Endometrium (tissue), 2 donors: ENCODE data around the gene TMEM11.
"Not testable (repeated sequence)": the region's sequence is repeated elsewhere in the genome, so short reads cannot be mapped to it uniquely, and the experiment has no call there.

Source experiments
- FAIRE-seq: peaks from 2 replicates; lab custom pipeline; 2012; peaks lifted over from hg19 to GRCh38; lab: Jason Lieb, UNC
- donor health status: control.
- donor health status: control.

Gene TMEM11

DNA sequence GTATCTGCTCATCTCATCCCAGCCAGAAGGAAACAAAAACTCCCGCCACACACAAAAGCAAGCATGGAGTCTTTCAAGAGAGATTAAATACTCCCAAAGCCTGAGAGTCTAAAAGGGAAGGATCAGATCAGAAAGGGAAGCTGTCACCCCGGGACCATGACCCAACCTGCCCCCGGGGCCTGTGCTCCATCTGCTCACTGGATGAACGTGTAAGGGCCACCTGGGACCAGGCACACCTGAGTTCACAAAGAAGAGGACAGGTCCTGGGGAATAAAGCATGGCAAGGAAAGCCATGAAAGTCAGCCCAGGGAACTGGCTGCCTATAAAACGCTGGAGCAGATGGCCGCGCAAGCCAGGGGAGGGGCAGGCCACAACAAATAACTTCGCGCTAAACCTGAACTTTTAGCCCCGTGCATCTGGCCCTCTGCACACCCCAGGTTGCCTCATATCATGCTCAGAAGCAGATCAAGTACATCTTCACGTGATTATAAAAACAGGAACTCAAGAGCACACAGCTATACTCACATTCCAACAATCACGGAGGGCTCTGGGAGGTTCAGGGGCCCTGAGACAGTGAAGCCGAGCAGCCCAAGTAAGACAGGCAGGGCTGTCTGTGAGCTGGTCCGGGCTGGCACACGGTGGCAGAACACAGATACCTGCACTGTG lies 3.4 kb downstream of the TMEM11 start:
- FAIRE-seq, result no peak

DNA sequence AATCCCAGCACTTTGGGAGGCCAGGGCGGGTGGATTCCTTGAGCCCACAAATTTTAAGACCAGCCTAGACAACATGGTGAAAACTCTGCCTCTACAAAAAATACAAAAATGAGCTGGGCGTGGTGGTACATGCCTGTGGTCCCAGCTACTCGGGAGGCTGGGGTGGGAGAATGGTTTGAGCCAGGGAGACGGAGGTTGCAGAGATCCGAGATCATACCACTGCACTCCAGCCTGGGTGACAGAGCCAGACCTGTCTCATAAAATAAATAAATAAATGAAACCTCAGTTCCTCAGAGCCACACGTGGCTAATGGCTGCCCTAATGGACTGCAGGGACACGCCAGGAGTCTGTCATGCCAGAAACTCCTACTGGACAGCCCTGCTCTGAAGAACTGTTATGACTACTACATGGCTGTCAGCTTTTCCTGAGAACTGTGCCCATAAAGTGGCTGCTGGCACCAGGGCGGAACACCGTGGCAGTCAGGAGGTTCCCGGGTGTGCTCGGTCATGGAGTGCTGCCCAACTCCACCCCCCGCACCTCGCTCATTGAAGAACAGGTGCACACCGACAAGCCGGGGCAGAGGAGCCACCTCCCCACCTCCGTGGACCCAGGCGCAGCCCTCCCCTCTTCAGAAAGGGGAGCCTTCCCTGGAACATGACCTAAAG lies 4.3 kb downstream of the TMEM11 start:
- FAIRE-seq, result no peak

DNA sequence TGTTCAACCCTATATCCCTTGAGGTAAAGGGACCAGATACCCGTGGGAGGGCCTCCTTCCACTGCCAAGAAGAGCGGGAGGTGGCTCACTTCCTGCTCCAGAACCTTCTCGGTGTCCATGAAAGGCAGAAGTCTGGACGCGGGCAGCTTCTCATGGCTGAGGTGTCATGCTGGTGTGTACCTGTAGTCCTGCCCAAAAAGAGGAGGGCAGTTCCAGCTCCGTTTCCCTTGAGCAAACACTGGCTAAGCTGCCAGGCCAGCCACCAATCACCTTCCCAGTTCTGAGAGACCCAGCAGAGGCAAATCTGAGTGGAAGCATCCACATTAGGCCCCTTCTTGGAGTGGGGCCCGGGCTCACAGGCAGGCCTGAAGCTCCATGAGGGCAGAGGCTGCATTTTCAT lies 5.6 kb downstream of the TMEM11 start:
- FAIRE-seq, result no peak

DNA sequence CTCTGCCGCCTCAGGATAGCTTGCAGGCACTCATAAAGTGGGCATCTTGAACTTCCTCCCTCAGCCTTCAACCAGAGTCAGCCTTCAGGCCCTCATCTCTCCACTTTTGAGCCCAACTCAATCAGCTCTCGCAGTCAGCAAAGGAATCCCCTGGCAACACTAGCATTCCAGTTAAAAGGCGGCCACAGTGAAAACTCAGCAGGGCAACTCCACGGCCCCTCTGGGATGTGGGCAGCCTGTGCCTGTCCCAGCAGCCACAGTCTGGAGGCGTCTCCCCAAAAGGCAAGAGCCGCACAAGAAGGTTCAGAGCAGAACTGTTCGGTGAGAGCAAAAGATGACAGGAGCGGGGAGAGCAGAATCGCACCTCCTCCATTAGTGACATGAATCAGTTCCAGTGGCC lies 9.0 kb downstream of the TMEM11 start:
- no peak for FAIRE-seq

DNA sequence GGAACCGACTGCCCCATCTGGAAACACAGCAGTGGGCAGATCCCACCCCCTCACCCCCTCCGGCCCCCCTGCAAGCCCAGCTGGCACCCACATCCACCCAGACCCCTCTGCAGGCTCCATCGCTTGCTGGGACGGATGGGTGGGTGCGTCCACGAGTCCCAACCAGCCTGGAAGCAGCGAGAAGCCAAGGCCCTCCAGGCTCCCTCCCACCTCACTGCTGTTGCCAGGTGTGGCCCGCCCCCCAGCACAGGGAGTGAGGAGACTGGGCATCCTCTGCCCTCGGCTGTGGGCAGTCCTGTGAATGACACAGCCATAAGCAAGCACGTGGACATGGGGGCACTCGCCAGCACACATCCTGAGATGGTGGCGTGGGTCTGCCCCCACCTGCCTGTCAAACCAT lies 11.4 kb downstream of the TMEM11 start:
- no peak for FAIRE-seq

DNA sequence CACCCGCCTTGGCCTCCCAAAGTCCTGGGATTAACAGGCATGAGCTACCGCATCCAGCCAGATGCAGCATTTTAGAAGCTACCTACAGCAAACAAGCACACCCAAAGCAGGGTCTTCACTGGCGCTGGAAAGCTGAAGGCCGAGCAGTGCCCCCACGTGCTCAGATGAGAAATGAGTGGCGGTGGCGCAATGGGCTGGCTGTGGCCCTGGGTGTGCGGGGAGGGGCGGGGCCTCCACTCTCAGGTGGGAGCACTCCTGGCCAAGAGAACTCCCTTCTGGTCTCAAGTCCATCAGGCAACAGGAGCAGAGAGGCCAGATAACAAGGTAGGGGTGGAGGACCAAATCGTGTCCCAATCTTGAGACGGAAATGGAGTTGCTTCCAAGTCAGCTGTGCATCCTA lies 12.1 kb downstream of the TMEM11 start:
- no peak for FAIRE-seq

DNA sequence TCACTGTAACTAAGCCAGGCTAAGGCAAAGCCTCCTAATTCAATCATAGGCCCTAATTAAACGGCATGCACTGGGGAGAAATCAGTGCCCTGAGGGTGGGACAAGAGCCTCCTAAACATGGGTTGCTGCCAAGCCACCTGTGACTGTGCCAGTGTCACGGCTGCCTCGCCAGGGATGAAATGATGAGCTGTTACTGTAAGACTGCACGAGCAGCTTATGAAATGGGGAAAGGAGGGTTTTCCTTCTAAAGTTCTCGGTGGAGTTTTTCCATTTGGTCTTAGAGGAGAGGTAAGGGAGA lies 12.7 kb downstream of the TMEM11 start:
- FAIRE-seq, result no peak

DNA sequence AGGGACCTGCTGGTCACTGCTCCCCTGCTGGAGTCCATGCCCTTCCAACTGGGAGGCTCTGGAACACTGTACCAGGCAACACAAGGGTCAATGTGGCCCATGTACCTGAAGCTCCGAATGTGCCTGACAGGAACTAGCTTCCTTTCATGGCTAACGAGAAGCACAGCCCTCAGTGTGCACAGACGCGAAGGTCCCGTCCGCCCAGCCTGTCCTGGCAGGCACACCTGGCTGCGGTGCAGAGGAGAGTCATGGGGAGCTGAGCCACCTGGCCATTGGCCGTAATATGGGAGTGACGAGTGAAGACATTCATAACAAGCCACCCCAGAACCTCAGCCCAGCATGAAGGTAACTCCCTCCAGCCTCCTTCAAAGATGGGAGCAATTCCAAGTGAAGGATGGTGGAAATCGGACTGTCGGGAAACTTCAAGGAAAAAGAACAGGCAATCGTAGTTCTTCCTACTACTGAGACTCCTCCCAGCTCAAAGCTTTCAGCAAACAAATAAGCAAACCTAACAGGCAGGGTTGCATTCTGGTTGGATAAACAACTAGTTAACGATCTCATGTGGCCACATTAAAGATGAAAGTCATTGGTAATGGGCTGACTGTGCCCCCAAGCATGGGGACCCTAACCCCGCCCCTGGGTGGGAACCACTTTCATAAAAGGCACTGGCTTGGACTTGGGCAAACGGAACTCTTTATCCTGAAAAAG lies 13.2 kb downstream of the TMEM11 start:
- FAIRE-seq, result no peak

DNA sequence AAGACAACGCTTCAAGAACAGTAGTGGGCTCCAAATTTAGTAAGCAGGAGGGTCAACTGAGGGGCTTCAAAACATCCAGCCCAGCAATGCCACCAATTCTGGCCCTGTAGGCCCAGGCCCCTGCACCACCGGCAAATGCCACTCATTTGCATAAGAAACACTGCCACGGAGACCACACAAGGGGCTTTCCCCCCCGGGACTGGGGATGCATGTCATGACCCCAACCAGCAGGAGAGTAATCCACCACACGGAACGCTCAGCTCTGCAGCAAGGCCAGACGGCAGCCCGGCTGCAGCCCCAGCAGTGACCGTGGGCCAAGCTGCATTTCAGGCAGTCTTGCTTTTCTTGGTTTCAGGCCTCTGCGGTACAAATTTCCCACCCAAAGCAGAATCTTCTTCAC lies 14.1 kb downstream of the TMEM11 start:
- FAIRE-seq, result no peak

DNA sequence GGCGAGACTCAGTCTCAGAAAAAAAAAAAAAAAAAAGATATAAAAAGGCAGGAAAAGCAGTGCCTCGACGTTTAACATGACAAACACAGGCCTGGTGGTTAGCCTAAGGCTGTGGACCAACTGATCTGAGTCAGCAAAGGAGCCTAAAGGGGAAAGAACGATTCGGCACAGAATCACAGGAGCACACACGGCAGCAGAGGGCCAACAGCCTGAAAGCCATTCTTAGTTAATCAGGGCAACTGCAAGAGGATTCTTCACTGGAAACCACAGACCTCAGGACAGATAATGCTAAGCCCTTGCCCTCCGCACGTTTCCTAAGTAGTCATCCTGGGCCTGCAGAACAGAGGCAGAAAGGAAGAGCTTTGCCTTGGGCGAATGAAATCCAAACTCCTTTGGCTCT lies 14.7 kb downstream of the TMEM11 start:
- no peak for FAIRE-seq

DNA sequence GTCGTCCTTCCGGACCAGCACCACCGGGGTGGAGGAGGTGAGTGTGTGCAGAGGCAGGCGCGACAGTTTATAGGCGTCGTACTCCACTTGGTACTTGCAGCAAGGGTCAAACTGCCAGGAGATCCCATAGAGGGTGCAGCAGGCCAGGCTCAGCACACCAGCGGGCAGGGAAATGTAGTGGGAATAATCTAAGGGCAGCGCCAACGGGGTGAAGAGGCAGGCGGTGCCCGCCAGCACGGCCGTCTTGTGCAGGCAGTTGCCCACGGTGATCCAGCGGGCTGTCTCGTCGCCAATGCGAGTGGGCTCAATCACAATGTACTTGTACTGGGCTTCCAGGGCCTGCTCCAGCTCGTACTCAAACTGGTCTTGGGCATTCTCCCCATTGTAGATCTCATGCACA lies 15.6 kb downstream of the TMEM11 start:
- no peak for FAIRE-seq

DNA sequence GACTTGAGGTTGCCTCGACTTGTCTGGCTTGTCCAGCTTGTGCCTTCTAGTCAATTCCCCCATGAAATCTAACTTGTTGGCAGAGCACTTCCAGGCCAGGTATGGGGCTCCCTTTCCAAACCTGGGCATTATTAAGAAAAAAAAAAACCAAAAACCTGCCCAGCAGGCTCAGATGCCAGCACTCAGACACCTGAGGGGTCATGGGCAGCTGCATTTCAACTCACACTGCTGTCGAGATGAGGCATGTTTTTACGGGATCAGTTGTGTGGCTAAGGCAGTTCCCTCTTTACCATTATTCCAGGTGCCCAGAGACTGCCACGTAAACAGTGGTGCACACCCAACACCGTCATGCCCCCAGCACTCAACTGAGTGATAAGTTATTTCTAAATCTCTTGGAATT lies 17.8 kb downstream of the TMEM11 start:
- FAIRE-seq, result no peak

DNA sequence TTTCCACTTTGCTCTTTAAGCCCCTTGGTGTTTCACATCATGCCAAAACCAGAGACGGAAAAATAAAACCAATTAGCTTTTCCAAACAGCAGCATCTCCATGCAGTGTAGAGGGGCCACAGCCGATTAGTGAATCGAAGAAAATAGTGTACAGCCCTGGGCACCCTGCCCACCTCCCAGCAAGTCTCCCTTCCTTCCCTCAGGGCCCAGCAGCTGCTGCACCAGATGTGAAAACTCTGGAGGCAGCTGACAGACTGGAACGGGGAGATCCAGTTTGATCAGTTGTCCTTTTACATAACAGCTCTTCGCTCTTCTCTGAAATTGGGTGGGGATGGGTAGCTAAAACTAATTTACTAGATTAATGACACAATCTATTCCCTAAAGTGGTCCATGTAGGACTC lies 19.3 kb downstream of the TMEM11 start:
- FAIRE-seq, result no peak

DNA sequence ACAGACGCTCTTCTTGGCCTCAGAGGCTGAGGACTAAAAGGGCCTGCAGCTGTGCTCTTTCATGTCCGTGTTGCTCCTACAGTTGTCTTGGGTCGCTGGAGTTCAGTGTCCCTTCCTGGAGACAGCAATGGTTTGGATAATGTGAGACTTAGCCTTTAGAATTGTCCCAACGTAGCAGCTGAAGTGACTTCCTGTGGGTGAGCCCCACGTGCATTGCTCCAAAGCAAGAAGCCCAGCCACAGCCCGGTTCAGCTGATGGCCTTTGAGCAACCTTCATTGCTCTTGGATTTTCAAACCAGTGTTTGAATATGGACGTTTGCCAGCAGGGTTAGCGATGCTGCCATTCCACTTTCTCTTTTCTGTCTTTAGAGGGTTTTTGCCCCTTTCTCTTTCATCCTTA lies 19.7 kb downstream of the TMEM11 start:
- FAIRE-seq, result no peak

DNA sequence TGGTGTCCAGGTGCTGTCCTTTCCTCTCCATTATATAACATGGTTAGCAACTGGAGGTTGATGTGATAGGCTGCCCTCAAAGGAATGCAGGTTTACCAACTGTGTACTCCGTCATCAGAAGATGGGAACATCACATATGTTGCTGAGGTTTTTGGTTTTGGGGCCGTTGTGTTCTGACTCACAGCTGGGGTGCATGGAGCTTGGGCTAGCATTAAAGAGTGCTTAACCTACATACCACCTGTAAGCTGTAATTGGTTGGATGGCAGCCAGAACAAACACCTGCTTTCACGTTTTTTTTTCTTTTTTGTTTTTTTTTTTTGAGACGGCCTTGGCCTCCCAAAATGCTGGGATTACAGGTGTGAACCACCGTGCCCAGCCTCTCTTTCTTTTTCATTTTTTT lies 20.9 kb downstream of the TMEM11 start:
- FAIRE-seq, result no peak

DNA sequence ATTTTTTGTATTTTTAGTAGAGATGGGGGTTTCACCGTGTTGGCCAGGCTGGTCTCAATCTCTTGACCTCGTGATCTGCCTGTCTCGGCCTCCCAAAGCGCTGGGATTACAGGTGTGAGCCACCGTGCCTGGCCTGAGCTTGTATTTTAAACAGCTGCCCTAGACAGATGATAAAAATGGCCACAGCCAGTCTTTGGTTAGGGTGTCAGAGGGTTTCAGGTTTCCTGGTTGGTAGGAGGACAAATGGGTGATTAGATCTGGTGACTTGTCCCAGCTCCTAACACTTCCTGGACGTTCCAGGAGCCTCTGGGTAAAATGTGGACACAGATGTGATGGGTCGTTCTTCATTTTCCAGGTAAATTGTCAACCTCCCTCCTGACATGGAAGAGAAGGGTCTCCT lies 21.5 kb downstream of the TMEM11 start:
- FAIRE-seq, result not testable (repeated sequence)

DNA sequence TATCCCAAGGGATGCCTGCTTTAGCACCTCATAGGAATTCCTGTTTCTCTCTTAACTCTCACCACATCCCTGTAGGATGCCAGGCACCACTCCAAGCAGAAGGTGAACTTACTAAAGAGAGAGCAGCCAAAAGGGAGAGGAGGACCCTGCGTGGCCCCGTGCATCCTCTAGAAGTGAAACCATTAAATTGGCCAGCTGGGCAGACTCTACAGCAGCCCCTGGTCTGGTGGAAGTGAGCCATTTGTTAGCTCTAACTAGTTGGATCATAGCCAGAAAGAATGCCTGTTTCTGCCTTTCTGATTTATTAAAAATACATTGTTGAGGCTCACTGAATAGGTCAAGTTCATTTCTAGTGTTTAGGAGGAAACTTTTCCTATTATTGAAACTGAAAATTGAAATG lies 22.3 kb downstream of the TMEM11 start:
- no peak for FAIRE-seq

DNA sequence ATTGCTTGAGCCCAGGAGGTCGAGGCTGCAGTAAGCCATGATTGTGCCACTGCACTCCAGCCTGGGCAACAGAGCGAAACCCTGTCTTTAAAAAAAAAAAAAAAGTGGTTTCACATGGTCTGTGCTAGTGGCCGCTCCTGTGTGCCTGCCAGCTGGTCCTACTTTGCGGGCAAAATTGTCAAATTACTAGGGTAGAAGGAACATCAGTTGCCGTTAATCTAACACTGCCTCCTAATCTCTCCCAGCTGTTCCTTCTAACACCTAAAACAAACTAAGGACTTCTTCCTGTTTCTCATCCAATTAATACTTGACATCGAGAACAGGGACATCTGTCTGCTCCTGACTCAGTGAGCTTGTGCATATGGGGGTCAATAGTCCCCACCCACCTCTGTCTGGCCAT lies 23.9 kb downstream of the TMEM11 start:
- FAIRE-seq, result no peak

DNA sequence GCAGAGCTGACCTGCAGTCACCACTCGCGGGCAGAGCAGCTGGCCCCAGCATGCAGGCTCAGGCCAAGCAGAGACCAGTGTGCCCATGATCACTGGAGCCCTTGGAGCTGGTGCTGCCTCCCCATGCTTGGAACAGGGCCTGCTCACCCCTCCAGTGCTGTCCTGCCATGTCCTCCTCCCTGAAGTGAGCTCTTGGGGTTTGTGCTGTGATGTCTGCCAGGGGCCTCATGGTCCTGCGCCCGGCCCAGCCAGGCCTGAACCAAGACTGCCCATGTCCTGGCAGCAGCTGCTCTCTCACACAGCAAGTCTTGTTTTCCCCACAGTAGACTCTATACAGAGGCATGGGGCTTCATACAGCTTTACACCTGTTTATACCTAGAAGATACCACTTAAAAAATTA lies 24.6 kb downstream of the TMEM11 start:
- no peak for FAIRE-seq

DNA sequence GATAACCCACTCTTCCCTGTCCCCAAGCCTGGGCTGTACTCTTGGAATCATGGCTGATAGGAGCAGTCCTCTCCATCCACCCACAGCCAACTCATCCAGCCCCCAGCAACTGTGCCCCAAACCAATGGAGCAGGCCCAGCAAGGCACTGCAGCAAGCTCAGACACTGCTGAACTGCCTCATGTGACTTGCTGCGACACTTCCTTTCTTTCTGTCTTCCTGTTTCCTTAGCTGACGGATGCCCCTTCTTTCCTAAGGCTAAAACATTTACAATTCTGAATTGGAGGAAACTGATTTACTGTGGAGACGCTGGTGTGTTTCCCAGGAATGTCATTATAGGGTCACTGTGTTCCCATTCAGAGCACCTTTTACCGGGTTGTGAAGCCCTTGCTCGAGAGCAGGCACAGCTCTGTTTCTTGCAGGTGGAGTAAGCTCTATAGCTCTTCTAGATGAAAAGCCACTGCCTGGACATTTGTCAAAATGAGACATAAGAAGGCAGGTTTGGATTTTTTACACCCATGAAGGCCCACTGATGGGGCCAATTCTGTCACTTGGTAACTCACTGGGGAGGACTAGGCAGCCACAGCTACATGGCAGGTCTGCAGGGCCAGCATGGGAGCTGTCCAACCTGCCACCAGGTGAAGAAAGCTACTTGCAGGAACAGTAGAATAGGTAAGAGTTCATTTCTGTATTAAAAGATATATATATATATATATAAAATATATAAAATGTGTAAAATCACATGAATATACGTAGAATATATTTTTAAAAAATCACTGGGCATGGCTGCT lies 27.4 kb downstream of the TMEM11 start:
- FAIRE-seq, result no peak

DNA sequence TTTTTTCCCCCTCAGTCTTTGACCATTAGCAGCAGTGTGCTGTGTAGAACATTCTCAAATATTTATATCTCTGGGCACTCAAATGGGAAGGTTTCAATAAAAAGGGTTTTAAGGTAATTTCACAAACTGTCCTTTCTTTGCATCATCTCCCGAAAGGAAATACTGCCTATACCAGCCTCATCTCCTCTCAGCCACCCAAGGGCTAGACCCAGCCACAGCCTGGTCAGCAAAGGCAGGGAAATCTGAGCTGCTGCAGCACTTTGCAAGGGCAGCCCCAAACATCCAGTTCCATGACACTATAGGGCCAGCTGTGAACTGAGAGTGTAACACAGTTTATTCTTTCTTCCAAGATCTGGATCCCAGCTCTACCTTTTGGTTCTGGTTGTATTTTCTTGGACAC lies 28.9 kb downstream of the TMEM11 start:
- FAIRE-seq, result no peak

DNA sequence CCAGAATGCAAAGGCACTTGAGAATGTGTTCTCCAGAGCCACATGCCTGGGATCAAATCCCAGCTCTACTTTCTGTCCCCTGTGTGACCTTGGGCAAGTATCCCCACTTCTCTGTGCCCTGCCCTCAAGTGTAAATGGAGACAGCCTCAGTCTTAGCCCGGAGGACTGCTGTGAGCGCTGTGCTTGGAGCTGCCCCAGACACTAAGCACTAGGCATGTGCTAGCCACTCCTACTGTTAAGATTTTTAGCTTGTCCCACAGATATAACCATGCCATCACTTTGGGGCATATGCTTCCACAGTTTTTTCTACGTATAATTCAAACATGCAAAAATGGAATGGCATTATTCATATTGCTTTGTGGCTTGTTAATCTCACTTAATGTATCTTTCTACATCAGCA lies 29.4 kb downstream of the TMEM11 start:
- FAIRE-seq, result no peak

DNA sequence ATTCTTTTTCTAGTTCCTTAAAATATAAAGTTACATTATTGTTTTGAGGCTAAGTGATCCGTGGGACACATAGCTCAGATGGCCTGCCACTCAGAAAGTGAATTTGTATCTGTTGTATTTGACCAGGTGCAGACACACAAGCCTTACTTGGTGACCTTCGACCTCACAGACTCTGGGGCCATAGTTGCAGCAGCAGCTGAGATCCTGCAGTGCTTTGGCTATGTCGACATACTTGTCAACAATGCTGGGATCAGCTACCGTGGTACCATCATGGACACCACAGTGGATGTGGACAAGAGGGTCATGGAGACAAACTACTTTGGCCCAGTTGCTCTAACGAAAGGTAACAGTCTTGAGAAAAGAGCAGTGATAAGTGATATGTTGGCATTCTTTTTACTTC lies 30.5 kb downstream of the TMEM11 start:
- FAIRE-seq, result no peak
